Transverse colon (tissue), 3 donors: ENCODE measurements around the gene CARD6.

Experiments
- CTCF ChIP-seq, 5 experiments: fragments of 200-600 bp in 3 of 5; fragments of 450-650 bp in 2 of 5; sonication (generic) in 3 of 5; IDR thresholded peaks; 1 replicate in 2 of 5; 2 replicates in 3 of 5; pipeline ENCODE4 v1.5.1; 2016 to 2017; ENCODE audit warnings: antibody characterized with exemption in 5 of 5, inconsistent platforms in 3 of 5, mild to moderate bottlenecking in 2 of 5, moderate library complexity in 1 of 5
- EP300 ChIP-seq: sonication (generic); formaldehyde crosslinking; IDR thresholded peaks from one replicate; pipeline ENCODE4 v1.6.1; 2017; ENCODE audit warnings: antibody characterized with exemption, low read depth

DNA sequence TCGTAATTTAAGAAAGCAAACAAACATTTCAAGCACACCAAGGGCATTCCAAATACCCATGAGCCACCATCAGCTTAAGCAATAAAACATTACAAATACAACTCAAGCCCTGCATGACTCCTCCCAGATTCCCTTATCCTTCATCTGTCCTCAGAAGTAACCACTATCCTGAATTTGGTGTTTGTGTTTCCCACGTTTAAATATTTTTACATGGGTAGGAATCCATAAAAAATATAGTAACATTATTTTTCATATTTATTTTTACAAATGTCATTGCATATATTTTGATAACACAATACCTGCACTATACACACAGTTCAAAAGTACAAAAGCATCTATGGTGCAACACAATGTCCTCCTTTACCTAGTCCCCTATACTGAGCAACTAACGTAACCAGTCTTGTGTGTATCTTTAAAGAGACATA lies 49.4 kb upstream of the CARD6 start:
- no peak for TF ChIP-seq EP300
- no peak for TF ChIP-seq CTCF (IDR thresholded peaks at IDR 0.05)
